GM18861 (cell line): Measurements from ENCODE around the gene ALOX12.

Experiments used
- ATAC-seq: cut with Tn5 transposase; IDR thresholded peaks from one replicate; pipeline ENCODE4 v1.9.1; 2021; ENCODE audit not compliant: unreplicated experiment

The ALOX12 gene

GRCh38 chr17:7020894-7021664 is 25.2 kb downstream of the ALOX12 start:
- ATAC-seq, result no peak

GRCh38 chr17:7021993-7022778 is 26.3 kb downstream of the ALOX12 start:
- peak; percentile 61 for ATAC-seq

- ATAC-seq, result no peak
Observed at GRCh38 chr17:7022781-7023571, 27.1 kb downstream of the ALOX12 start, which contains the start of gene BCL6B. Gene BCL6B, plus strand, starts transcription at chr17:7023050. Its CDS starts 622 bp downstream, at chr17:7023672.

- ATAC-seq, result no peak
Observed at GRCh38 chr17:7023576-7024401, 27.9 kb downstream of the ALOX12 start.

GRCh38 chr17:7024402-7024785 is 28.5 kb downstream of the ALOX12 start:
- no peak for ATAC-seq

GRCh38 chr17:7025245-7025644 is 29.4 kb downstream of the ALOX12 start:
- no peak for ATAC-seq

- ATAC-seq, result no peak
Observed at GRCh38 chr17:7026471-7027115, 30.7 kb downstream of the ALOX12 start.

- ATAC-seq, result no peak
Observed at GRCh38 chr17:7027335-7027734, 31.5 kb downstream of the ALOX12 start.

- ATAC-seq, result no peak
Observed at GRCh38 chr17:7029096-7029495, 33.2 kb downstream of the ALOX12 start.

- ATAC-seq, result no peak
Observed at GRCh38 chr17:7029659-7030058, 33.8 kb downstream of the ALOX12 start.

- no peak for ATAC-seq
Observed at GRCh38 chr17:7034955-7035590, 39.2 kb downstream of the ALOX12 start.

GRCh38 chr17:7035591-7036368 is 39.9 kb downstream of the ALOX12 start, which contains the start of gene SLC16A13:
Gene SLC16A13, plus strand, starts transcription at chr17:7036015. Its CDS starts 368 bp downstream, at chr17:7036383.
- peak; percentile 81 for ATAC-seq

- no peak for ATAC-seq
Observed at GRCh38 chr17:7038025-7038862, 42.4 kb downstream of the ALOX12 start.

- ATAC-seq, result no peak
Observed at GRCh38 chr17:7039832-7040231, 44.0 kb downstream of the ALOX12 start.

- ATAC-seq, result no peak
Observed at GRCh38 chr17:7041607-7042500, 46.0 kb downstream of the ALOX12 start.

- no peak for ATAC-seq
Observed at GRCh38 chr17:7042501-7043181, 46.8 kb downstream of the ALOX12 start.
